Measurements from ENCODE around the gene ZFHX3.

DNA sequence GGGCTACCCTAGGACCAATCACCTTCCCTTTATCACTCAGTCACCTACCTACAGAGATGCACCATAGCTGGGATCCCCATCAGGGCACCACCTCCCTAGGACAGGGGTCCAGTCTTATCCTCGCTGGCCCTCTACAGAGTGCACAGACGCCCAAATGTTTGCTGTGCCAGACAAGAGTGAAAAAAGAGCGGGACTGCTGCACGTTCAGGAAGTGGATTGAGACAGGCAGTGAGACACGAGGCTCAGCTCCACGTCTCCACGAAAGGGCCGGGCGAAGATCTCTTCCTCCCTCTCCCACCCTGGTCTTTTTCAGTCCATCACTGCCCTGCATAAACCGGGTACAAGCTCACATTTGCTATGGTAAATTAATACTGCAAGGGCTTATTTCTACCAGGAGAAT is 95.5 kb downstream of the ZFHX3 start:
- TF ChIP-seq, protein P1, sequence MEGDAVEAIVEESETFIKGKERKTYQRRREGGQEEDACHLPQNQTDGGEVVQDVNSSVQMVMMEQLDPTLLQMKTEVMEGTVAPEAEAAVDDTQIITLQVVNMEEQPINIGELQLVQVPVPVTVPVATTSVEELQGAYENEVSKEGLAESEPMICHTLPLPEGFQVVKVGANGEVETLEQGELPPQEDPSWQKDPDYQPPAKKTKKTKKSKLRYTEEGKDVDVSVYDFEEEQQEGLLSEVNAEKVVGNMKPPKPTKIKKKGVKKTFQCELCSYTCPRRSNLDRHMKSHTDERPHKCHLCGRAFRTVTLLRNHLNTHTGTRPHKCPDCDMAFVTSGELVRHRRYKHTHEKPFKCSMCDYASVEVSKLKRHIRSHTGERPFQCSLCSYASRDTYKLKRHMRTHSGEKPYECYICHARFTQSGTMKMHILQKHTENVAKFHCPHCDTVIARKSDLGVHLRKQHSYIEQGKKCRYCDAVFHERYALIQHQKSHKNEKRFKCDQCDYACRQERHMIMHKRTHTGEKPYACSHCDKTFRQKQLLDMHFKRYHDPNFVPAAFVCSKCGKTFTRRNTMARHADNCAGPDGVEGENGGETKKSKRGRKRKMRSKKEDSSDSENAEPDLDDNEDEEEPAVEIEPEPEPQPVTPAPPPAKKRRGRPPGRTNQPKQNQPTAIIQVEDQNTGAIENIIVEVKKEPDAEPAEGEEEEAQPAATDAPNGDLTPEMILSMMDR (IDR thresholded peaks at IDR 0.05): no peak
- TF ChIP-seq POLR2A (IDR thresholded peaks at IDR 0.05): no peak

Data from heart left ventricle (tissue), 13 donors.